Fibroblast of mammary gland (primary cell): ENCODE measurements around the gene AHCTF1.

Experiments used
- DNase-seq: peaks from one replicate; pipeline ENCODE4 v3.0.0-alpha.2; 2010; ENCODE audit warnings: low read depth
- H3K4me3 ChIP-seq: 2 replicates; pipeline ENCODE4 v1.5.1; 2011; ENCODE audit warnings: low read depth, mild to moderate bottlenecking, low read length, moderate library complexity; ENCODE audit not compliant: control insufficient read depth
- CTCF ChIP-seq: conservative IDR thresholded peaks from 2 replicates; pipeline ENCODE4 v1.5.1; 2011; ENCODE audit warnings: low read depth, low read length, inconsistent platforms; ENCODE audit not compliant: control insufficient read depth, insufficient read depth

Gene AHCTF1

GRCh38 chr1:246947255-246947654 lies 15.5 kb upstream of the AHCTF1 start:
- DNase-seq: peak; percentile 97
- TF ChIP-seq CTCF: no peak
- no peak overlapping the region for H3K4me3 ChIP-seq

GRCh38 chr1:246946366-246946765 lies 14.6 kb upstream of the AHCTF1 start:
- no peak for DNase-seq
- no peak overlapping the region for H3K4me3 ChIP-seq
- no peak for TF ChIP-seq CTCF

DNA sequence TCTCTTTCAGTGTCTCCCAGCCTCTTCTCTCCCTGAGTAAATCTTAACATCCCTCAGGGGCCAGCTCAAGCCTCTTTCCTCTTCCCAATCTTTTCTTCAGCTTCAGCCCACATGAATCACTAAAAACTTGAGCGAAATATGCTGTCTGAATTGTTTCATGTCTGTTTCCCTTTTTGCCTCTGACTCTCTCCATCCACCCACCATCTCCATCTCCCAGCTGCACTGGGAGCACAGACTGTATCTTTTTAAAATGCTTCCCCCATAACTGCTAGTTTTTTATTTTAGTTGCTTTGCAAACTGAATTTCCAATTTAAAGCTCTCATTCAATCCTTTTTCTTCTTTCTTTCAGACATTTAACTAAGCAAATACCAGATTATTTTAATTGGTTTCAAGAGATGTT lies 3.0 kb upstream of the AHCTF1 start:
- TF ChIP-seq CTCF: no peak
- DNase-seq: no peak

GRCh38 chr1:246933893-246934292 lies 2.1 kb upstream of the AHCTF1 start:
- no peak overlapping the region for H3K4me3 ChIP-seq
- TF ChIP-seq CTCF: no peak
- no peak for DNase-seq

More for the DNA sequence above, 3.0 kb upstream of the AHCTF1 start:
- H3K4me3 ChIP-seq: no peak overlapping the region

DNA sequence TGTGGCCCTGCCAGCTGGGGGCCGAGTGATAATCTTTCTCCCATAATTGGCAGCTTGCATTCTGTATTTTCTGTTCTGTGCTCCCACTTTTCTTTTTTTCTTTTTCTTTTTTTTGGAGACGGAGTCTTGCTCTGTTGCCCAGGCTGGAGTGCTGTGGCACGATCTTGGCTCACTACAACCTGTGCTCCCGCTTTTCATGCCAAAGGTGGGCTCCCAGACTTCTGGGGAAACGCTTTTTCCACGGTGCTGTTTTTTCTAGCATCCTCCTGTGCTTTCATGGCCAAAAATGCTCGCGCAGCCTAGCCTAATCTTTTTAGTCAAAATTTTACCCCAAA lies 585 bp upstream of the AHCTF1 start:
- TF ChIP-seq CTCF: no peak
- no peak for DNase-seq
- H3K4me3 ChIP-seq: peak overlapping the region; percentile 67

GRCh38 chr1:246930830-246931548 lies 759 bp downstream of the AHCTF1 start:
- no peak for TF ChIP-seq CTCF
- peak overlapping the region; percentile 88 for H3K4me3 ChIP-seq
- DNase-seq: peak; percentile 60

DNA sequence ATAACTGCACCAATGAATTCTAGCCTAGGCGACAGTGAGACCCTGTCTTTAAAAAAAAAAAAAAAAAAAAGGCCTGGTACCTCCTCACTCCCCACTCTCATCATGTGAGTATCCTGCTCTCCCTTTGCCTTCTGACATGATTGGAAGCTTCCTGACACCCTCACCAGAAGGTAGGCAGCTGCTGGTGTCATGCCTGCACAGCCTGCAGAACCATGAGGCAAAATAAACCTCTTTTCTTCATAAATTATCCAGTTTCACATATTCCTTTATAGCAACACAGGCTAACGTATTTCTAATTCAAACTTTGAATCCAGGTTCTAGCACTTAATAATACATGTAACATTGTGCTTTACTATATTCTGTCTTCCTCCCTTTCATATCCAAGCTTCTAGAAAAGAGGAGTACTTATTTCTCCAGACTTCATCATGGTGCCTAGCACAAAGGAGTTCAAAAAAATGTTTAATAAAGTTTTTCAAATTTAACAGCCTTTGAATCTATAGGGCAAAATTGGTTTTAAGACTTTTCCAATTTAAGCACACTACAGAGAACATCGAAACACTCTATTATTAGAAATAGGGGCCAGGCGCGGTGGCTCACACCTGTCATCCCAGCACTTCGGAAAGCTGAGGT lies 5.6 kb downstream of the AHCTF1 start:
- TF ChIP-seq CTCF: no peak
- no peak for DNase-seq
- H3K4me3 ChIP-seq: no peak overlapping the region
